Measurements from ENCODE around the gene TRPM2.
"Not testable (repeated sequence)": the region's sequence is repeated elsewhere in the genome, so short reads cannot be mapped to it uniquely, and the experiment has no call there.

Gene TRPM2

GRCh38 chr21:44335266-44336059 lies 18.0 kb upstream of the TRPM2 start:
- no peak overlapping the region for H3K4me3 ChIP-seq (ENCODE audit: low read length)
- TF ChIP-seq ZNF274 (IDR thresholded peaks at IDR 0.05; ENCODE audit: low read depth, low read length) = no peak

GRCh38 chr21:44337449-44337848 lies 16.0 kb upstream of the TRPM2 start:
- no peak for TF ChIP-seq ZNF274 (IDR thresholded peaks at IDR 0.05; ENCODE audit: low read depth, low read length)
- no peak overlapping the region for H3K4me3 ChIP-seq (ENCODE audit: low read length)

GRCh38 chr21:44337941-44338895 lies 15.2 kb upstream of the TRPM2 start:
- H3K4me3 ChIP-seq (ENCODE audit: low read length) = peak overlapping the region; percentile 40; the same call in 1 of the 2 replicates
- TF ChIP-seq ZNF274 (IDR thresholded peaks at IDR 0.05; ENCODE audit: low read depth, low read length) = no peak

- H3K4me3 ChIP-seq (ENCODE audit: low read length) = peak within 1 kb of the TSS; percentile 95
- TF ChIP-seq ZNF274 (IDR thresholded peaks at IDR 0.05; ENCODE audit: low read depth, low read length) = no peak
Measured at GRCh38 chr21:44338971-44339910, 14.2 kb upstream of the TRPM2 start, which contains the start of gene CFAP410. CFAP410 (minus strand) TSS chr21:44339390; CDS start chr21:44339194, 196 bp downstream.

- H3K4me3 ChIP-seq (ENCODE audit: low read length) = not testable (repeated sequence)
Measured at GRCh38 chr21:44341726-44342458, 11.5 kb upstream of the TRPM2 start.

GRCh38 chr21:44342981-44343380 lies 10.4 kb upstream of the TRPM2 start:
- not testable (repeated sequence) for H3K4me3 ChIP-seq (ENCODE audit: low read length)

GRCh38 chr21:44344541-44345183 lies 8.8 kb upstream of the TRPM2 start:
- no peak overlapping the region for H3K4me3 ChIP-seq (ENCODE audit: low read length)
- TF ChIP-seq ZNF274 (IDR thresholded peaks at IDR 0.05; ENCODE audit: low read depth, low read length) = no peak

GRCh38 chr21:44345495-44345894 lies 7.9 kb upstream of the TRPM2 start:
- TF ChIP-seq ZNF274 (IDR thresholded peaks at IDR 0.05; ENCODE audit: low read depth, low read length) = no peak
- H3K4me3 ChIP-seq (ENCODE audit: low read length) = no peak overlapping the region

- no peak overlapping the region for H3K4me3 ChIP-seq (ENCODE audit: low read length)
- TF ChIP-seq ZNF274 (IDR thresholded peaks at IDR 0.05; ENCODE audit: low read depth, low read length) = no peak
Measured at GRCh38 chr21:44347911-44348451, 5.4 kb upstream of the TRPM2 start.

GRCh38 chr21:44348861-44349260 lies 4.6 kb upstream of the TRPM2 start:
- TF ChIP-seq ZNF274 (IDR thresholded peaks at IDR 0.05; ENCODE audit: low read depth, low read length) = no peak
- no peak overlapping the region for H3K4me3 ChIP-seq (ENCODE audit: low read length)

- no peak for TF ChIP-seq ZNF274 (IDR thresholded peaks at IDR 0.05; ENCODE audit: low read depth, low read length)
Measured at GRCh38 chr21:44349416-44349846, 4.0 kb upstream of the TRPM2 start.

More at GRCh38 chr21:44349416-44349846, 4.0 kb upstream of the TRPM2 start:
- H3K4me3 ChIP-seq (ENCODE audit: low read length) = no peak overlapping the region
